WTC11 (cell line): Measurements from ENCODE around the gene ARHGAP26. TPM values are rescaled to one million over a fixed set of nuclear protein-coding genes. Genes with fewer than 3 reads are reported as not detected.

ENCODE experiments used
- ATAC-seq: fragments of 200-7000 bp; cut with Tn5 transposase; 2 replicates; pipeline ENCODE4 v1.10.0; 2021; ENCODE audit warnings: mild to moderate bottlenecking, moderate library complexity
- CTCF ChIA-PET: fragments of 300-600 bp; sonication (Branson Sonifier 250); formaldehyde crosslinking; loops from one replicate; lab custom pipeline; 2021; ENCODE audit warnings: antibody characterized with exemption; lab: Charles Lee
- POLR2A ChIA-PET: fragments of 350-600 bp; sonication (Branson Sonifier 250); formaldehyde crosslinking; loops from one replicate; lab custom pipeline; 2021; ENCODE audit warnings: antibody characterized with exemption; lab: Charles Lee
- DNase-seq: peaks from one replicate; pipeline ENCODE4 v3.0.0; 2021; ENCODE audit warnings: low spot score
- H3K27ac Mint-ChIP-seq: 2 replicates; pipeline ENCODE4 v1.8.0; 2021; ENCODE audit warnings: mixed read lengths
- H3K27me3 Mint-ChIP-seq: 2 replicates; pipeline ENCODE4 v1.8.0; 2021; ENCODE audit warnings: low read depth, mild to moderate bottlenecking, moderate library complexity, mixed read lengths
- H3K36me3 Mint-ChIP-seq: 2 replicates; pipeline ENCODE4 v1.8.0; 2021; ENCODE audit warnings: mixed read lengths
- H3K4me1 Mint-ChIP-seq: 2 replicates; pipeline ENCODE4 v1.8.0; 2022; ENCODE audit warnings: mixed read lengths
- H3K4me3 Mint-ChIP-seq: 2 replicates; pipeline ENCODE4 v1.8.0; 2021; ENCODE audit warnings: mild to moderate bottlenecking, moderate library complexity, mixed read lengths
- H3K9me3 Mint-ChIP-seq: 2 replicates; pipeline ENCODE4 v1.8.0; 2021; ENCODE audit warnings: mixed read lengths
- ARID4B ChIP-seq: sonication (generic); formaldehyde crosslinking; IDR thresholded peaks from 2 replicates; pipeline ENCODE4 v1.8.0; 2023; ENCODE audit warnings: missing genetic modification reagents, mild to moderate bottlenecking, borderline replicate concordance
- ATF1 ChIP-seq: sonication (generic); formaldehyde crosslinking; IDR thresholded peaks from 2 replicates; pipeline ENCODE4 v1.8.1; 2023; ENCODE audit warnings: mild to moderate bottlenecking, moderate library complexity, missing genetic modification reagents
- E2F4 ChIP-seq: sonication (generic); formaldehyde crosslinking; IDR thresholded peaks from 2 replicates; pipeline ENCODE4 v1.8.1; 2022; ENCODE audit warnings: low read depth, mild to moderate bottlenecking, moderate library complexity, missing genetic modification reagents, borderline replicate concordance
- ESRRA ChIP-seq: sonication (generic); formaldehyde crosslinking; IDR thresholded peaks from 2 replicates; pipeline ENCODE4 v1.8.1; 2022; ENCODE audit warnings: mild to moderate bottlenecking, missing genetic modification reagents, borderline replicate concordance
- HMGA2 ChIP-seq: fragments of 250-450 bp; sonication (Bioruptor Pico); IDR thresholded peaks from 2 replicates; pipeline ENCODE4 v1.4.0; 2021; ENCODE audit warnings: mild to moderate bottlenecking, moderate library complexity
- JAZF1 ChIP-seq: fragments of 250-450 bp; sonication (Bioruptor Pico); IDR thresholded peaks from 2 replicates; pipeline ENCODE4 v1.9.0; 2021; ENCODE audit warnings: moderate library complexity, mild to moderate bottlenecking, inconsistent platforms
- MYBL2 ChIP-seq: sonication (generic); formaldehyde crosslinking; IDR thresholded peaks from 2 replicates; pipeline ENCODE4 v1.8.1; 2023; ENCODE audit warnings: mild to moderate bottlenecking, moderate library complexity, missing genetic modification reagents
- NFATC4 ChIP-seq: fragments of 250-450 bp; sonication (Bioruptor Pico); IDR thresholded peaks from 2 replicates; pipeline ENCODE4 v1.9.0; 2021; ENCODE audit warnings: mild to moderate bottlenecking
- NFE2L1 ChIP-seq: sonication (generic); formaldehyde crosslinking; IDR thresholded peaks from 2 replicates; pipeline ENCODE4 v1.8.1; 2023; ENCODE audit warnings: missing genetic modification reagents
- NR1H2 ChIP-seq: sonication (generic); formaldehyde crosslinking; IDR thresholded peaks from 2 replicates; pipeline ENCODE4 v1.9.0; 2021; ENCODE audit warnings: mild to moderate bottlenecking, moderate library complexity, missing genetic modification reagents
- NR3C1 ChIP-seq: sonication (generic); formaldehyde crosslinking; conservative IDR thresholded peaks from 2 replicates; pipeline ENCODE4 v1.8.1; 2023; ENCODE audit warnings: low read depth, mild to moderate bottlenecking, missing genetic modification reagents
- PRDM15 ChIP-seq: sonication (generic); formaldehyde crosslinking; IDR thresholded peaks from 2 replicates; pipeline ENCODE4 v1.8.0; 2022; ENCODE audit warnings: missing genetic modification reagents
- RORB ChIP-seq: fragments of 250-450 bp; sonication (Bioruptor Pico); IDR thresholded peaks from 2 replicates; pipeline ENCODE4 v1.9.0; 2021; ENCODE audit warnings: mild to moderate bottlenecking
- SMAD3 ChIP-seq: sonication (generic); formaldehyde crosslinking; IDR thresholded peaks from 2 replicates; pipeline ENCODE4 v1.8.0; 2022; ENCODE audit warnings: missing genetic modification reagents, mild to moderate bottlenecking, borderline replicate concordance
- TEAD4 ChIP-seq: sonication (generic); formaldehyde crosslinking; IDR thresholded peaks from 2 replicates; pipeline ENCODE4 v1.8.0; 2022; ENCODE audit warnings: mild to moderate bottlenecking, missing genetic modification reagents
- ZMAT4 ChIP-seq: fragments of 250-450 bp; sonication (Bioruptor Pico); IDR thresholded peaks from 2 replicates; pipeline ENCODE4 v1.9.0; 2021; ENCODE audit warnings: mild to moderate bottlenecking
- ZNF263 ChIP-seq: sonication (generic); formaldehyde crosslinking; IDR thresholded peaks from 2 replicates; pipeline ENCODE4 v1.8.1; 2022; ENCODE audit warnings: low read depth, mild to moderate bottlenecking, moderate library complexity, missing genetic modification reagents
- total RNA-seq: library from RNA; stranded (reverse); gene quantifications from 3 replicates; pipeline ENCODE4 v1.2.3, GENCODE V29; 2021

ARHGAP26 gene
- total RNA-seq, 1 experiment from 2014 or later = 22.3 TPM

GRCh38 chr5:142724821-142725220 lies 45.4 kb upstream of the ARHGAP26 start:
- Mint-ChIP-seq H3K4me1 (0 out of 2 replicates have a peak, but pooled peaks cover 4% of the 10 kb centered on the region), H3K4me3 (no peak overlapping the region), H3K27ac (no peak overlapping the region)
- no peak for DNase-seq
- no peak for ATAC-seq
- POLR2A ChIA-PET = no interaction called here
- TF ChIP-seq ARID4B (CRISPR knock-in tag) (no peak), ESRRA (CRISPR knock-in tag) (no peak), PRDM15 (no peak), JAZF1 (CRISPR knock-in tag) (no peak), NR1H2 (no peak), ZNF263 (no peak), NFE2L1 (CRISPR knock-in tag) (no peak), E2F4 (no peak), ZMAT4 (CRISPR knock-in tag) (no peak), TEAD4 (CRISPR knock-in tag) (no peak), NR3C1 (CRISPR knock-in tag) (no peak), NFATC4 (CRISPR knock-in tag) (no peak), SMAD3 (CRISPR knock-in tag) (no peak), ATF1 (no peak), HMGA2 (no peak), MYBL2 (CRISPR knock-in tag) (no peak), RORB (no peak)
- TF ChIP-seq, all 79 proteins: peak for 0
- Mint-ChIP-seq H3K36me3 (peaks cover 12% of the 10 kb centered on the region), H3K27me3 (no peaks in the 10 kb centered on the region), H3K9me3 (peaks cover 4% of the 10 kb centered on the region)
- CTCF ChIA-PET = interaction anchor here (1.0 to 4.7 kb wide), 3 partner anchors 11 to 156 kb away, joined by 3 to 36 read pairs (median 3); no protein-coding TSS in a partner anchor
